ENCODE results near the gene FSTL5. TPM values are rescaled to one million over a fixed set of nuclear protein-coding genes. Genes with fewer than 3 reads are reported as not detected.

Gene FSTL5
- total RNA-seq, 1 experiment from 2014 or later = not detected

DNA sequence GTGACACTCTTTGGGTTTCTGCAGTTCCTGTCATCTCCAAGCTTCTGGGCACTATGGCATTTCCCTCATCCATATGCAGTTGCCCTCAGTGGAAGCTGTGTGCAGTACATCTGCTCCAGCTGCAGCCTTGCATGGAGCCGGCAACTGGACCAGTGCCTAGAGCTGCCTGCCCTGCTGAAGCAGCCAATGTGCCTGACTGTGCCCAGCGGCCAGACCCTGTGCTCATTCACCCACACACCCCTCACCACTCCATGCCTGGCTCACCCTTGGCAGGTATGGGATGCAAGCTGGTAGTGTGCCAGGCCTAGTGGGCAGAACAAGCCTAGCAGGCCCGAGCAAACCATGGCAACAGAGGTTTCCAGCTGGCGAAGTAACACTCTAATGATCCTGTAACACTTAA lies 370.8 kb downstream of the FSTL5 start:
- Histone ChIP-seq H3K79me2 (ENCODE audit: insufficient read depth, low read length) (no peaks in the 10 kb centered on the region), H3K9me3 (ENCODE audit: control insufficient read depth in 1 of 2, insufficient read depth in 1 of 2, low read depth in 1 of 2, low read length in 2 of 2) (peaks cover 0 to 4% of the 10 kb centered on the region in 2 experiments; a peak in 1 of 4 replicates), H3K9ac (ENCODE audit: low read length) (no peak overlapping the region), H4K20me1 (ENCODE audit: insufficient read depth) (no peaks in the 10 kb centered on the region), H2AFZ (ENCODE audit: low read depth, low read length, poor library complexity, severe bottlenecking) (no peak overlapping the region), H3K36me3 (ENCODE audit: control insufficient read depth in 1 of 2, insufficient read depth in 2 of 2, low read length in 2 of 2) (no peaks in the 10 kb centered on the region), H3K4me1 (ENCODE audit: control insufficient read depth in 1 of 2, insufficient read depth in 2 of 2, low read length in 2 of 2) (no peaks in the 10 kb centered on the region), H3K4me3 (replicated peaks in 1 of 2; ENCODE audit: low read depth in 1 of 2, low read length in 2 of 2) (no peak overlapping the region), H3K27me3 (ENCODE audit: insufficient read depth, low read length) (no peaks in the 10 kb centered on the region), H3K9me2 (ENCODE audit: insufficient read depth) (no peaks in the 10 kb centered on the region; the same call in 1 of the 2 replicates), H3K4me2 (ENCODE audit: low read length) (no peak overlapping the region), H3K27ac (ENCODE audit: low read depth, low read length) (no peak overlapping the region)
- POLR2A ChIA-PET = no interaction called here
- intact Hi-C loops (cut with micrococcal nuclease) = no loop called here
- CTCF ChIA-PET = no interaction called here
- TF ChIP-seq ZFX (IDR thresholded peaks at IDR 0.05) (no peak), POLR2AphosphoS5 (IDR thresholded peaks at IDR 0.05; ENCODE audit: low read depth, low read length) (no peak), ATF3 (IDR thresholded peaks at IDR 0.05) (no peak), JUND (IDR thresholded peaks at IDR 0.05) (no peak), RAD21 (IDR thresholded peaks at IDR 0.05; ENCODE audit: low read depth) (no peak), ELF1 (IDR thresholded peaks at IDR 0.05; ENCODE audit: borderline replicate concordance, low read depth) (no peak), ZNF274 (IDR thresholded peaks at IDR 0.05; ENCODE audit: low read depth, low read length) (no peak), FOSL1 (IDR thresholded peaks at IDR 0.05; ENCODE audit: low read depth) (no peak), SIN3A (IDR thresholded peaks at IDR 0.05; ENCODE audit: low read depth) (no peak), YY1 (IDR thresholded peaks at IDR 0.05; ENCODE audit: extremely low read depth, insufficient replicate concordance, low read depth, low read length) (no peak), SP1 (IDR thresholded peaks at IDR 0.05; ENCODE audit: low read depth) (no peak), REST (IDR thresholded peaks at IDR 0.05; ENCODE audit: low read depth) (no peak), EGR1 (IDR thresholded peaks at IDR 0.05; ENCODE audit: low read depth) (no peak)
- TF ChIP-seq, protein P1, sequence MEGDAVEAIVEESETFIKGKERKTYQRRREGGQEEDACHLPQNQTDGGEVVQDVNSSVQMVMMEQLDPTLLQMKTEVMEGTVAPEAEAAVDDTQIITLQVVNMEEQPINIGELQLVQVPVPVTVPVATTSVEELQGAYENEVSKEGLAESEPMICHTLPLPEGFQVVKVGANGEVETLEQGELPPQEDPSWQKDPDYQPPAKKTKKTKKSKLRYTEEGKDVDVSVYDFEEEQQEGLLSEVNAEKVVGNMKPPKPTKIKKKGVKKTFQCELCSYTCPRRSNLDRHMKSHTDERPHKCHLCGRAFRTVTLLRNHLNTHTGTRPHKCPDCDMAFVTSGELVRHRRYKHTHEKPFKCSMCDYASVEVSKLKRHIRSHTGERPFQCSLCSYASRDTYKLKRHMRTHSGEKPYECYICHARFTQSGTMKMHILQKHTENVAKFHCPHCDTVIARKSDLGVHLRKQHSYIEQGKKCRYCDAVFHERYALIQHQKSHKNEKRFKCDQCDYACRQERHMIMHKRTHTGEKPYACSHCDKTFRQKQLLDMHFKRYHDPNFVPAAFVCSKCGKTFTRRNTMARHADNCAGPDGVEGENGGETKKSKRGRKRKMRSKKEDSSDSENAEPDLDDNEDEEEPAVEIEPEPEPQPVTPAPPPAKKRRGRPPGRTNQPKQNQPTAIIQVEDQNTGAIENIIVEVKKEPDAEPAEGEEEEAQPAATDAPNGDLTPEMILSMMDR (IDR thresholded peaks at IDR 0.05 in 2 of 3, conservative IDR thresholded peaks at IDR 0.05 in 1 of 3; ENCODE audit: borderline replicate concordance in 1 of 3, insufficient read depth in 1 of 3, low read depth in 2 of 3, low read length in 2 of 3) = no peak
- TF ChIP-seq, protein P2, sequence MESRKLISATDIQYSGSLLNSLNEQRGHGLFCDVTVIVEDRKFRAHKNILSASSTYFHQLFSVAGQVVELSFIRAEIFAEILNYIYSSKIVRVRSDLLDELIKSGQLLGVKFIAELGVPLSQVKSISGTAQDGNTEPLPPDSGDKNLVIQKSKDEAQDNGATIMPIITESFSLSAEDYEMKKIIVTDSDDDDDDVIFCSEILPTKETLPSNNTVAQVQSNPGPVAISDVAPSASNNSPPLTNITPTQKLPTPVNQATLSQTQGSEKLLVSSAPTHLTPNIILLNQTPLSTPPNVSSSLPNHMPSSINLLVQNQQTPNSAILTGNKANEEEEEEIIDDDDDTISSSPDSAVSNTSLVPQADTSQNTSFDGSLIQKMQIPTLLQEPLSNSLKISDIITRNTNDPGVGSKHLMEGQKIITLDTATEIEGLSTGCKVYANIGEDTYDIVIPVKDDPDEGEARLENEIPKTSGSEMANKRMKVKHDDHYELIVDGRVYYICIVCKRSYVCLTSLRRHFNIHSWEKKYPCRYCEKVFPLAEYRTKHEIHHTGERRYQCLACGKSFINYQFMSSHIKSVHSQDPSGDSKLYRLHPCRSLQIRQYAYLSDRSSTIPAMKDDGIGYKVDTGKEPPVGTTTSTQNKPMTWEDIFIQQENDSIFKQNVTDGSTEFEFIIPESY (IDR thresholded peaks at IDR 0.05; ENCODE audit: extremely low read depth, insufficient replicate concordance, low read length) = no peak
- ATAC-seq = no peak
- no TSS peak for BruUV-seq (replicated peaks)
- DNase-seq (ENCODE audit: low read depth, low spot score) = no peak
- RAD21 ChIA-PET (ENCODE audit: low non-redundant PET in 1 of 2, low total read pairs in 2 of 2, uncharacterized antibody in 2 of 2, unreplicated experiment in 2 of 2) = no interaction called here
